NCI-H82 (cell line): Measurements from ENCODE around the gene NFYB.
"Not testable (repeated sequence)": the region's sequence is repeated elsewhere in the genome, so short reads cannot be mapped to it uniquely, and the experiment has no call there.

ENCODE experiments used
- DNase-seq: peaks from one replicate; lab custom pipeline; 2025; lab: John Stamatoyannopoulos, UW

NFYB gene

GRCh38 chr12:104137902-104138796 is at the start of gene NFYB:
Gene NFYB (minus strand): TSS chr12:104138210. CDS start chr12:104135453, 2,757 bp downstream.
- DNase-seq = peak; percentile 99

GRCh38 chr12:104187446-104188155 is 49.6 kb upstream of the NFYB start:
- no peak for DNase-seq

- DNase-seq = no peak
Measured at GRCh38 chr12:104183443-104183842, 45.4 kb upstream of the NFYB start.

- no peak for DNase-seq
Measured at GRCh38 chr12:104182621-104183378, 44.8 kb upstream of the NFYB start.

GRCh38 chr12:104182144-104182543 is 44.1 kb upstream of the NFYB start:
- DNase-seq = no peak

- DNase-seq = peak; percentile 39
Measured at GRCh38 chr12:104181313-104181712, 43.3 kb upstream of the NFYB start.

GRCh38 chr12:104180374-104180773 is 42.4 kb upstream of the NFYB start:
- DNase-seq = no peak

- no peak for DNase-seq
Measured at GRCh38 chr12:104177663-104178501, 39.9 kb upstream of the NFYB start.

- no peak for DNase-seq
Measured at GRCh38 chr12:104177336-104177662, 39.3 kb upstream of the NFYB start.

GRCh38 chr12:104175726-104176247 is 37.8 kb upstream of the NFYB start:
- DNase-seq = no peak

GRCh38 chr12:104173804-104174203 is 35.8 kb upstream of the NFYB start:
- not testable (repeated sequence) for DNase-seq

GRCh38 chr12:104172570-104172947 is 34.5 kb upstream of the NFYB start:
- peak; percentile 100 for DNase-seq

GRCh38 chr12:104171785-104172569 is 34.0 kb upstream of the NFYB start:
- no peak for DNase-seq

- DNase-seq = no peak
Measured at GRCh38 chr12:104168596-104168995, 30.6 kb upstream of the NFYB start.

- no peak for DNase-seq
Measured at GRCh38 chr12:104167519-104168458, 29.8 kb upstream of the NFYB start.

GRCh38 chr12:104166465-104166864 is 28.5 kb upstream of the NFYB start:
- DNase-seq = peak; percentile 23

- DNase-seq = no peak
Measured at GRCh38 chr12:104165801-104166200, 27.8 kb upstream of the NFYB start.

GRCh38 chr12:104164634-104165033 is 26.6 kb upstream of the NFYB start:
- no peak for DNase-seq

GRCh38 chr12:104163631-104164030 is 25.6 kb upstream of the NFYB start:
- DNase-seq = no peak
